GM12873 (cell line): ENCODE measurements around the gene CNOT1.

Source experiments
- TF ChIP-seq, protein P1 (sequence below): IDR thresholded peaks from 2 replicates; pipeline ENCODE4 v1.5.1; 2012; ENCODE audit warnings: low read depth, mild to moderate bottlenecking, moderate library complexity, low read length, control low read depth; ENCODE audit not compliant: insufficient read depth; ENCODE audit errors: missing control alignments

The CNOT1 gene

GRCh38 chr16:58658796-58659211 is 29.2 kb upstream of the CNOT1 start:
- TF ChIP-seq, protein P1, sequence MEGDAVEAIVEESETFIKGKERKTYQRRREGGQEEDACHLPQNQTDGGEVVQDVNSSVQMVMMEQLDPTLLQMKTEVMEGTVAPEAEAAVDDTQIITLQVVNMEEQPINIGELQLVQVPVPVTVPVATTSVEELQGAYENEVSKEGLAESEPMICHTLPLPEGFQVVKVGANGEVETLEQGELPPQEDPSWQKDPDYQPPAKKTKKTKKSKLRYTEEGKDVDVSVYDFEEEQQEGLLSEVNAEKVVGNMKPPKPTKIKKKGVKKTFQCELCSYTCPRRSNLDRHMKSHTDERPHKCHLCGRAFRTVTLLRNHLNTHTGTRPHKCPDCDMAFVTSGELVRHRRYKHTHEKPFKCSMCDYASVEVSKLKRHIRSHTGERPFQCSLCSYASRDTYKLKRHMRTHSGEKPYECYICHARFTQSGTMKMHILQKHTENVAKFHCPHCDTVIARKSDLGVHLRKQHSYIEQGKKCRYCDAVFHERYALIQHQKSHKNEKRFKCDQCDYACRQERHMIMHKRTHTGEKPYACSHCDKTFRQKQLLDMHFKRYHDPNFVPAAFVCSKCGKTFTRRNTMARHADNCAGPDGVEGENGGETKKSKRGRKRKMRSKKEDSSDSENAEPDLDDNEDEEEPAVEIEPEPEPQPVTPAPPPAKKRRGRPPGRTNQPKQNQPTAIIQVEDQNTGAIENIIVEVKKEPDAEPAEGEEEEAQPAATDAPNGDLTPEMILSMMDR = no peak

DNA sequence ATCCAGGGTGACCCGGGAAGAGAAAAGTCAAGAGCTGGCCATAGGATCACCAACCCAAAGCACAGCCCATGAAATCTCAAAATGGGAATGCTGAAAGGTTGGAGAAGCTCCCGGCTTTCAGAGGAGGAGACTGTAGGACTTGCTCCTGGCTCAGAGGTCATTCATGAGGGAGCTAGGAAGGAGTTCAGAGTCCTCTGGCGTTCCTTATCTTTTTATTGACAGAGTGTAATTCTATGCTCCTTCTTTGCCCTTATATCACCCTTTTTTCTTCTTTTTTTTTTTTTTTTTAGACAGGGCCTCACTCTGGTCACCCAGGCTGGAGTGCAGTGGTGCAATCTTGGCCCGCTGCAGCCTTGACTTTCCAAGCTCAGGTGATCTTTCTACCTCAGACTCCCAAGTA is 27.3 kb upstream of the CNOT1 start:
- TF ChIP-seq, protein P1 = no peak

- TF ChIP-seq, protein P1 = no peak
Observed at GRCh38 chr16:58655215-58655596, 25.6 kb upstream of the CNOT1 start.

DNA sequence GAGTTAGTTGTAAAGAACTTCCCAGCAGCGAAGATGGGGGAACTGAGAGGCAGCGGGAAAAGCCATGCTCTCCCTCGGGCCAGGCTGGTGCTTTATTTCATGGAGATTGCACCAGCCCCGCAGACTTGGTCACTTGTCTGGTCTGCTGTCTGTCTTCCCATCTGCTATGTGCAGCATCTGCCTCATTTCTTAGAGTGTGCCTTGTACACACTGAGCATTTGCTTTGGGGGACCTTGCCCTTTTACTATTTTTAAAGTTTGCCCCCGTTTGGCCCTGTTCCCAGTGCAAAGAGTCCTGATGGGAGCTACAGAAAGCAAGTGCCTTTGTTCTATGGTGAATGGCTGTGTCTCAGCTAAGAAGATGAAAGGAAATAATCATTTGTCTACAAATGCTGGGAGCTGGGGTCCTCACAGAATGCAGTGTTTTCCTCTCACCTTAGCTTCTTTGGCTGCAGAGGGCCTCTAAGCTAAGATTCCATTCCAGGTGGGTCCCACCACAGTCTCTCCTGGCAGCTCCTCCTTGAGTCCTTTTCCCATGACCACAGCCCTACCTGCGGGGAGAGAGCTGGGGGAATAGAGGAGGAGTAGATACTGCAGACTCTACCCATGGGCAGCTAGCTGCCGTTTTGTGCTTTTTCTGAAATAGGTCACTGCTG is 25.1 kb upstream of the CNOT1 start:
- TF ChIP-seq, protein P1 = no peak

DNA sequence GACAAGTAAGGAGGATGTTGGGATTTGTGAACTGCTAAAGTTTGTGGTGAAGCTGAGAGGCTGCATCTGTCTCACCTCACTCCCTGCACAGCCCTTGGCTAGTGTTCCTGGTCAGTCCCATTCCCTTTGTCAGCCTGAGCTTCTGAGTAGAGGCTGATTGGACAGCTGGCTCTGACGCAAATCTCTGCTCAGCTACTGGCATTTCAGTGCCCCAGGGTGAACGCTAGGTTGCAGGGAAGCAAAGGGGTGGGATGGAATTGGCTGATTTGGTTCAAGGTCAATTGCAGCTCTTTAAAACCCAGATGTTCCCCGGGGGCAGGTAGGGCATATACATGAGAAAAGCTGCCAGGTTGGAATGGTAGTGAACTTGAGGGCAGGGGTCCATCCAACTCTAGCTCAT is 23.1 kb upstream of the CNOT1 start:
- TF ChIP-seq, protein P1 = no peak

DNA sequence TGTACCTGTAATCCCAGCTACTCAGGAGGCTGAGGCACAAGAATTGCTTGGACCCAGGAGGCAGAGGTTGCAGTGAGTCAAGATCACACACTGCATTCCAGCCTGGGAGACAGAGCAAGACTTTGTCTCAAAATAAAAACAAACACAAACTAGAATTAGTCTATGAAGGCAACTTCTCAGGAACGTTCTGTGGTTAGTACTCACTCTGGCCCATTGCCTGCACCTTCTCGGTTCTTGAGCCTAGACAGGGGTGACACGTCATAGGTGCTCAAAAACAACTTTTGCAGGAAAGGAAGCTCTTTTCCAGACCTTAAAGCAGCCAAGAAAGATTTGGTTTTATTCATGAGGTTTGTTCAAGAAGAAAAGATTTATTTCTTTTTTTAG is 22.3 kb upstream of the CNOT1 start:
- TF ChIP-seq, protein P1 = no peak

DNA sequence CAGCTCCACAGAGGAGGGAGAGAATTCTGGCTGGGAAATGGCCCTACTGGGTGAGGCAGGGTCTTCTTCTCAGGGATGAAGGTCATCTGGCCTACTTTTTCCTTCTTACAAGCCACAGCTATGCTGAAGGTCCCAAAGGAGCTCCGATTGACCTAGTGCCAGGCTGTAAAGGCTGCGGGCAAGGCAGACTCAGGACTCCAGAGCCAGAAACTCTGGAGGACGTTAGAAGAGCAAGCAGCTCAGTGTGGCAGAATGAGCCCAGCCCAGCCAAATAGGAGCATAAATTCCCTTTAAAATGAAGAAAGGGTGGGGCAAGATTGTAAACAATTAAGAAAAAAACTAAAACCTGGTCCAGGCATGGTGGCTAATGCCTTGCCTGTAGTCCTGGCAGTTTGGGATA is 20.1 kb upstream of the CNOT1 start:
- TF ChIP-seq, protein P1 = no peak
